ENCODE measurements around the gene TBATA.

Gene TBATA

GRCh38 chr10:70797840-70798239 is 12.7 kb upstream of the TBATA start:
- TF ChIP-seq CTCF (IDR thresholded peaks at IDR 0.05), result no peak

GRCh38 chr10:70795613-70796012 is 10.4 kb upstream of the TBATA start:
- TF ChIP-seq CTCF (IDR thresholded peaks at IDR 0.05), result no peak

- no peak for TF ChIP-seq CTCF (IDR thresholded peaks at IDR 0.05)
Observed at GRCh38 chr10:70791386-70792039, 6.3 kb upstream of the TBATA start.

GRCh38 chr10:70786799-70787415 is 1.7 kb upstream of the TBATA start:
- TF ChIP-seq CTCF (IDR thresholded peaks at IDR 0.05), result no peak

- no peak for TF ChIP-seq CTCF (IDR thresholded peaks at IDR 0.05)
Observed at GRCh38 chr10:70784471-70784870, 706 bp downstream of the TBATA start.

GRCh38 chr10:70784016-70784415 is 1.2 kb downstream of the TBATA start:
- no peak for TF ChIP-seq CTCF (IDR thresholded peaks at IDR 0.05)

GRCh38 chr10:70782746-70783680 is 2.2 kb downstream of the TBATA start:
- TF ChIP-seq CTCF (IDR thresholded peaks at IDR 0.05), result no peak

Measured in LNCAP (cell line).